K562 (cell line): ENCODE results near the gene BBX. TPM values are rescaled to one million over a fixed set of nuclear protein-coding genes. Genes with fewer than 3 reads are reported as not detected.

ENCODE experiments used
- ATAC-seq: fragments of 200-7000 bp; cut with Tn5 transposase; 3 replicates; pipeline ENCODE4 v1.9.1; 2020; ENCODE audit warnings: moderate library complexity
- BruUV-seq: library from RNA; stranded (reverse); fragments of 400-500 nt; replicated peaks from 2 replicates; lab custom pipeline; 2021; lab: Mats Ljungman, UMichigan
- CTCF ChIA-PET: fragments of 300-600 bp; formaldehyde crosslinking; extraction: SDS; loops from one replicate; lab custom pipeline; 2021; ENCODE audit warnings: low intra/inter-chr PET ratio; lab: Yijun Ruan, JAX
- POLR2A ChIA-PET: fragments of 300-600, 350-650 bp; sonication (Branson Sonifier 250); formaldehyde crosslinking; extraction: SDS; loops from one replicate; lab custom pipeline; 2021; ENCODE audit warnings: antibody characterized with exemption, inconsistent platforms; lab: Yijun Ruan, JAX
- DNase-seq, 4 experiments: peaks; one replicate each; pipeline versions ENCODE4 v3.0.0 to v3.0.0-alpha.2; 2011 to 2018; ENCODE audit warnings: low spot score in 3 of 4, mixed read lengths in 3 of 4; ENCODE audit errors: extremely low read depth in 1 of 4
- FAIRE-seq: peaks from 2 replicates; lab custom pipeline; 2011; peaks lifted over from hg19 to GRCh38; lab: Jason Lieb, UNC
- H2AFZ ChIP-seq: 2 replicates; pipeline ENCODE4 v1.6.0; 2011; ENCODE audit warnings: low read depth, low read length, control low read depth, inconsistent platforms
- H3K27ac ChIP-seq: fragments of 200-600 bp; 3 replicates; pipeline ENCODE4 v1.8.0; 2011; ENCODE audit warnings: low read depth, mild to moderate bottlenecking, control low read depth, inconsistent platforms, low read length, moderate library complexity, mixed read lengths; ENCODE audit errors: extremely low read depth
- H3K27me3 ChIP-seq, 2 experiments: fragments of 300-600 bp in 1 of 2; 2 replicates in 1 of 2; 3 replicates in 1 of 2; pipeline versions ENCODE4 v1.6.0 to v1.8.0; 2011; ENCODE audit warnings: inconsistent platforms in 2 of 2, low read length in 2 of 2, mild to moderate bottlenecking in 1 of 2, mixed read lengths in 1 of 2, moderate library complexity in 1 of 2; ENCODE audit not compliant: control insufficient read depth in 2 of 2, insufficient read depth in 2 of 2
- H3K36me3 ChIP-seq: fragments of 300-600 bp; 3 replicates; pipeline ENCODE4 v1.8.0; 2011; ENCODE audit warnings: mild to moderate bottlenecking, low read length, inconsistent platforms; ENCODE audit not compliant: control insufficient read depth, insufficient read depth
- H3K4me1 ChIP-seq, 2 experiments: fragments of 200-600 bp in 1 of 2; replicated peaks in 1 of 2; 2 replicates in 1 of 2; 3 replicates in 1 of 2; pipeline versions ENCODE4 v1.5.1 to v1.8.0; 2011; ENCODE audit warnings: inconsistent platforms in 2 of 2, low read length in 2 of 2, mild to moderate bottlenecking in 1 of 2, mixed read lengths in 1 of 2, moderate library complexity in 1 of 2; ENCODE audit not compliant: control insufficient read depth in 2 of 2, insufficient read depth in 2 of 2
- H3K4me2 ChIP-seq: 2 replicates; pipeline ENCODE4 v1.6.1; 2011; ENCODE audit warnings: low read length, control low read depth, inconsistent platforms, mixed read lengths; ENCODE audit not compliant: insufficient read depth
- H3K4me3 ChIP-seq: fragments of 200-600 bp; sonication (generic), shearing (Covaris generic); 2 replicates; pipeline ENCODE4 v1.5.1; 2016; ENCODE audit warnings: control low read depth, inconsistent platforms
- H3K79me2 ChIP-seq: fragments of 200-600 bp; 3 replicates; pipeline ENCODE4 v1.8.0; 2011; ENCODE audit warnings: low read length, inconsistent platforms; ENCODE audit not compliant: control insufficient read depth, insufficient read depth
- H3K9ac ChIP-seq, 2 experiments: 2 replicates each; pipeline versions ENCODE4 v1.6.0 to v1.6.1; 2011; ENCODE audit warnings: low read depth in 2 of 2, low read length in 2 of 2, control low read depth in 1 of 2, inconsistent platforms in 1 of 2, mild to moderate bottlenecking in 1 of 2, mixed read lengths in 1 of 2; ENCODE audit not compliant: insufficient read depth in 1 of 2
- H3K9me1 ChIP-seq: one replicate; pipeline ENCODE4 v1.6.0; 2011; ENCODE audit warnings: inconsistent platforms, mild to moderate bottlenecking, low read length, moderate library complexity; ENCODE audit not compliant: control insufficient read depth, insufficient read depth
- H3K9me3 ChIP-seq: replicated peaks from 2 replicates; pipeline ENCODE4 v1.5.1; 2011; ENCODE audit warnings: low read depth, low read length, inconsistent platforms; ENCODE audit not compliant: control insufficient read depth, insufficient read depth
- H4K20me1 ChIP-seq: replicated peaks from 2 replicates; pipeline ENCODE4 v1.6.1; 2011; ENCODE audit warnings: low read length, inconsistent platforms, mixed read lengths; ENCODE audit not compliant: control insufficient read depth, insufficient read depth
- CEBPB ChIP-seq: fragments of 450-650 bp; IDR thresholded peaks from 2 replicates; pipeline ENCODE4 v1.6.1; 2016; ENCODE audit warnings: missing genetic modification characterization, missing compliant biosample characterization
- CEBPG ChIP-seq, 3 experiments: fragments of 200-800 bp in 1 of 3; sonication (Bioruptor generic) in 1 of 3; sonication (generic) in 1 of 3; formaldehyde crosslinking in 1 of 3; IDR thresholded peaks in 2 of 3; conservative IDR thresholded peaks in 1 of 3; 2 replicates each; pipeline versions ENCODE4 v1.6.1 to v1.8.0; 2016 to 2022; ENCODE audit warnings: missing compliant biosample characterization in 2 of 3, missing genetic modification characterization in 2 of 3, mild to moderate bottlenecking in 1 of 3, missing genetic modification reagents in 1 of 3
- HCFC1 ChIP-seq: IDR thresholded peaks from 2 replicates; pipeline ENCODE4 v1.6.1; 2012; ENCODE audit warnings: low read depth, low read length, improper control_type of control experiment
- MAFF ChIP-seq: IDR thresholded peaks from 2 replicates; pipeline ENCODE4 v1.6.1; 2012; ENCODE audit warnings: low read length, improper control_type of control experiment
- MAFG ChIP-seq: fragments of 450-650 bp; conservative IDR thresholded peaks from 2 replicates; pipeline ENCODE4 v1.6.1; 2016; ENCODE audit warnings: missing genetic modification characterization, missing compliant biosample characterization
- TEAD4 ChIP-seq, 2 experiments: sonication (generic) in 1 of 2; formaldehyde crosslinking in 1 of 2; IDR thresholded peaks; 2 replicates each; pipeline versions ENCODE4 v1.6.1 to v1.8.0; 2012 to 2022; ENCODE audit warnings: borderline replicate concordance in 1 of 2, inconsistent platforms in 1 of 2, low read length in 1 of 2, mild to moderate bottlenecking in 1 of 2, missing genetic modification reagents in 1 of 2
- ZBED1 ChIP-seq: IDR thresholded peaks from 2 replicates; pipeline ENCODE4 v1.6.1; 2014
- ZBTB12 ChIP-seq: fragments of 250-450 bp; sonication (Bioruptor Pico); IDR thresholded peaks from 2 replicates; pipeline ENCODE4 v1.4.0; 2020
- ZNF445 ChIP-seq: fragments of 250-450 bp; sonication (Bioruptor Pico); IDR thresholded peaks from 2 replicates; pipeline ENCODE4 v1.4.0; 2020; ENCODE audit warnings: low read depth, mild to moderate bottlenecking, moderate library complexity
- ZNF77 ChIP-seq: fragments of 250-450 bp; sonication (Bioruptor Pico); IDR thresholded peaks from 2 replicates; pipeline ENCODE4 v1.5.0; 2020
- WGBS: fragments of 100-300 bp; shearing (Covaris generic); methylation state at CpG from one replicate; pipeline ENCODE4 v1.1.6; 2016; ENCODE audit warnings: low coverage, mixed read lengths; ENCODE audit not compliant: insufficient coverage; ENCODE audit errors: missing lambda C conversion rate; 5-methylcytosine and 5-hydroxymethylcytosine counted together
- in situ Hi-C: fragments of 300-500 bp; cut with MboI; formaldehyde crosslinking; loops from 4 replicates; pipeline ENCODE4 v1.15.0; 2018; ENCODE audit warnings: inconsistent platforms, mixed read lengths
- intact Hi-C: fragments of 100-400 bp; cut with micrococcal nuclease; formaldehyde crosslinking; loops from 2 replicates; pipeline ENCODE4 v1.14.2; 2022
- polyA plus RNA-seq, 8 experiments: library from polyadenylated mRNA; depleted of rRNA in 4 of 8; stranded (reverse) in 5 of 8; unstranded in 3 of 8; fragments of >200 nt; fragmentation: Nextera tagmentation in 2 of 8; fragmentation: Illumina TruSeq in 1 of 8; extraction: Ambion mirVana in 2 of 8; extraction: Trizol in 1 of 8; gene quantifications; 2 replicates each; pipeline versions ENCODE4 v1.2.1 to v1.2.3, GENCODE V29; 2011 to 2014; ENCODE audit warnings: inconsistent platforms in 1 of 8, missing spikeins in 1 of 8
- total RNA-seq, 7 experiments: library from RNA; depleted of rRNA in 6 of 7; stranded (reverse); fragments of >200 nt in 6 of 7; fragmentation: Illumina TruSeq in 2 of 7; extraction: Trizol in 2 of 7; gene quantifications; 2 replicates each; pipeline versions ENCODE4 v1.2.1 to v1.2.3, GENCODE V29; 2011 to 2021; ENCODE audit warnings: low replicate concordance in 1 of 7

Gene BBX
- total and polyA plus RNA-seq, 9 of the 15 experiments (the other 6 are each of a cell fraction or from before 2014, with no cell fraction given), result 4.9 to 19.5 (median 11.8) TPM

DNA sequence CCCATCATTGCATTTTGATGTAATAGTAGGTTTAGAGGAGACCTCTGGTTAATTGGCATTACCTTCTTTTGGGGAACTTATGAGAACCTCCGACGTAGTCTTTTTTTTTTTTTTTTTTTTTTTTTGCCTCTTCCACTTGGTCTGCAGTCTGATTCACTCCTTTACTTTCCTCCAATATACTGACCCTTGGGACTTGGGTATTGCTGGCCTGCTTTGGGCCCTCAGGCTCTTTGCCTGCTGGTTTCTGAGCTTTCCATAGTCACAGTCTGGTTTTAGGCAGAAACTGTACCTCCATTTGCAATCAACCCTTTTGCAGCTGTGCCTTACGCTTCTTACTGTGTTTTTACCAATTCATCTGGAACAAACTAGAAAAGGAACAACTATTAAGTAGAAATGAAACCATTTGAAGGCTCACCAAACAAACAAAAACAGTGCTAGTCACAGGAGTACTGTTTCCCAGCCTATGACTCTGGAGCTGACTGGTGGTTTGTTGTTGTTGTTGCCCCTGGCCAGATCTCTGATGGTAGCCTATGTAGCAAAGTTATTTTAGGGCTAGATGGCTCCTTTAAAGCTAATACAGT is 272.8 kb downstream of the BBX start:
- ChIA-PET CTCF (no interaction called here), POLR2A (interaction anchor here (1.0 kb wide), 1 partner anchor 12 kb away, joined by 3 read pairs; no protein-coding TSS in a partner anchor)
- Histone ChIP-seq H2AFZ (no peak overlapping the region), H3K36me3 (peaks cover 5% of the 10 kb centered on the region; the same call in 1 of the 3 replicates), H3K4me2 (no peak overlapping the region), H3K27ac (no peak overlapping the region), H3K27me3 (no peaks in the 10 kb centered on the region), H3K4me3 (no peak overlapping the region), H4K20me1 (no peaks in the 10 kb centered on the region), H3K4me1 (no peaks in the 10 kb centered on the region), H3K9me3 (no peaks in the 10 kb centered on the region), H3K79me2 (no peaks in the 10 kb centered on the region), H3K9ac (no peak overlapping the region), H3K9me1 (no peaks in the 10 kb centered on the region)
- in situ Hi-C loops (no loop called here), intact Hi-C loops (no loop called here)
- ATAC-seq (no peak), FAIRE-seq (no peak), DNase-seq (no peak)
- no TSS peak for BruUV-seq
- no peak for TF ChIP-seq ZBED1
- TF ChIP-seq MAFG (tag), result no peak
- 75% methylated on average over 2 of the region's 3 CpGs for whole genome bisulfite sequencing

DNA sequence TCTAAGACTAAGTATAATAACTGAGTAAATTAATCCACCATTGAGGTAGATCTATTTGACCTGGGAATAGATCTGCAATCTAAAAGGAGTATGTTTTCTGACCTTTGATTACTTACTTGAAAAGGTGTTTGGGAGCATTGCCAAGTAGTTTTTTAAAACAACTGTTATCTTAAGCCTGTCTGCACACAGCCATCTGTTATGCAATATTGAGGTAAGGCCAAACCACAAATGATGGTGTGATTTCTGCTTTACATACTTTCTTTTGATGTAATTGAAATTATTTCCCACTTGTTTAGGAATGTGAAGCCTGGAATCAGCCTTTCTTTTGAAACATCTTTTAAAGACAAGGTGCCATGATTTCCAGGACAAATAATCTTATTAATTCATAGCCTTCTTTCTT is 274.0 kb downstream of the BBX start:
- intact Hi-C loops (no loop called here), in situ Hi-C loops (no loop called here)
- FAIRE-seq, result no peak
- Histone ChIP-seq H2AFZ (no peak overlapping the region), H3K4me2 (no peak overlapping the region), H3K9me3 (no peaks in the 10 kb centered on the region), H3K27ac (no peak overlapping the region), H3K4me1 (no peaks in the 10 kb centered on the region), H3K9me1 (no peaks in the 10 kb centered on the region), H3K4me3 (no peak overlapping the region), H3K36me3 (peaks cover 10% of the 10 kb centered on the region; the same call in 2 of the 3 replicates), H3K9ac (no peak overlapping the region), H3K79me2 (no peaks in the 10 kb centered on the region), H3K27me3 (no peaks in the 10 kb centered on the region), H4K20me1 (no peaks in the 10 kb centered on the region)
- ATAC-seq, result no peak
- CTCF ChIA-PET, result no interaction called here
- DNase-seq, result peak in 1 of 4 experiments; percentile 1
- no TSS peak for BruUV-seq
- POLR2A ChIA-PET, result interaction anchor here (1.0 kb wide), 1 partner anchor 13 kb away, joined by 3 read pairs; no protein-coding TSS in a partner anchor
- no peak for TF ChIP-seq CEBPG (CRISPR knock-in tag; IDR thresholded peaks at IDR 0.05)
- peak; percentile 43 to 71; a peak in 3 of 4 replicates for TF ChIP-seq CEBPG (tag; conservative IDR thresholded peaks at IDR 0.05 in 1 of 2, IDR thresholded peaks at IDR 0.05 in 1 of 2)
- no peak for TF ChIP-seq MAFF
- no peak for TF ChIP-seq ZNF445 (CRISPR knock-in tag)
- TF ChIP-seq CEBPB, result peak; percentile 82
- peak; percentile 55; the same call in 1 of the 2 replicates for TF ChIP-seq TEAD4 (IDR thresholded peaks at IDR 0.05; ENCODE audit: low read length)
- no peak for TF ChIP-seq TEAD4 (CRISPR knock-in tag; IDR thresholded peaks at IDR 0.05; ENCODE audit: borderline replicate concordance)
- no peak for TF ChIP-seq ZNF77
- TF ChIP-seq HCFC1, result no peak
- TF ChIP-seq ZBTB12 (CRISPR knock-in tag), result no peak
